Measurements from ENCODE around the gene APEH. TPM values are rescaled to one million over a fixed set of nuclear protein-coding genes. Genes with fewer than 3 reads are reported as not detected.

The APEH gene
- total RNA-seq, 1 donor from 2014 or later, result 105 TPM

- Mint-ChIP-seq H3K4me1 (ENCODE audit: unreplicated experiment) (peaks cover 10% of the 10 kb centered on the region), H3K27me3 (ENCODE audit: unreplicated experiment) (peaks cover 2% of the 10 kb centered on the region), H3K4me3 (ENCODE audit: unreplicated experiment) (no peak overlapping the region), H3K9me3 (ENCODE audit: unreplicated experiment) (no peaks in the 10 kb centered on the region), H3K27ac (ENCODE audit: unreplicated experiment) (no peak overlapping the region), H3K36me3 (ENCODE audit: unreplicated experiment) (no peaks in the 10 kb centered on the region)
- no peak for DNase-seq (ENCODE audit: extremely low spot score, unreplicated experiment)
- TF ChIP-seq CTCF (IDR thresholded peaks at IDR 0.05), result no peak
Measured at GRCh38 chr3:49649576-49649975, 24.6 kb upstream of the APEH start.

GRCh38 chr3:49650177-49650576 lies 24.0 kb upstream of the APEH start:
- H3K27me3 Mint-ChIP-seq (ENCODE audit: unreplicated experiment), result peaks cover 2% of the 10 kb centered on the region
- H3K4me1 Mint-ChIP-seq (ENCODE audit: unreplicated experiment), result peaks cover 10% of the 10 kb centered on the region
- no peak for DNase-seq (ENCODE audit: extremely low spot score, unreplicated experiment)
- no peaks in the 10 kb centered on the region for H3K9me3 Mint-ChIP-seq (ENCODE audit: unreplicated experiment)
- no peaks in the 10 kb centered on the region for H3K36me3 Mint-ChIP-seq (ENCODE audit: unreplicated experiment)
- H3K27ac Mint-ChIP-seq (ENCODE audit: unreplicated experiment), result no peak overlapping the region
- H3K4me3 Mint-ChIP-seq (ENCODE audit: unreplicated experiment), result no peak overlapping the region
- no peak for TF ChIP-seq CTCF (IDR thresholded peaks at IDR 0.05)

GRCh38 chr3:49650637-49651036 lies 23.5 kb upstream of the APEH start:
- Mint-ChIP-seq H3K36me3 (ENCODE audit: unreplicated experiment) (no peaks in the 10 kb centered on the region), H3K4me1 (ENCODE audit: unreplicated experiment) (peaks cover 10% of the 10 kb centered on the region), H3K9me3 (ENCODE audit: unreplicated experiment) (no peaks in the 10 kb centered on the region), H3K27me3 (ENCODE audit: unreplicated experiment) (no peaks in the 10 kb centered on the region), H3K4me3 (ENCODE audit: unreplicated experiment) (no peak overlapping the region), H3K27ac (ENCODE audit: unreplicated experiment) (no peak overlapping the region)
- no peak for DNase-seq (ENCODE audit: extremely low spot score, unreplicated experiment)
- no peak for TF ChIP-seq CTCF (IDR thresholded peaks at IDR 0.05)

GRCh38 chr3:49652218-49652902 lies 21.8 kb upstream of the APEH start:
- Mint-ChIP-seq H3K27ac (ENCODE audit: unreplicated experiment) (no peak overlapping the region), H3K4me3 (ENCODE audit: unreplicated experiment) (no peak overlapping the region), H3K36me3 (ENCODE audit: unreplicated experiment) (no peaks in the 10 kb centered on the region), H3K9me3 (ENCODE audit: unreplicated experiment) (no peaks in the 10 kb centered on the region), H3K27me3 (ENCODE audit: unreplicated experiment) (no peaks in the 10 kb centered on the region), H3K4me1 (ENCODE audit: unreplicated experiment) (peaks cover 9% of the 10 kb centered on the region)
- no peak for DNase-seq (ENCODE audit: extremely low spot score, unreplicated experiment)
- TF ChIP-seq CTCF (IDR thresholded peaks at IDR 0.05), result no peak

- TF ChIP-seq CTCF (IDR thresholded peaks at IDR 0.05), result no peak
- DNase-seq (ENCODE audit: extremely low spot score, unreplicated experiment), result no peak
- no peaks in the 10 kb centered on the region for H3K36me3 Mint-ChIP-seq (ENCODE audit: unreplicated experiment)
- H3K4me3 Mint-ChIP-seq (ENCODE audit: unreplicated experiment), result no peak overlapping the region
- no peak overlapping the region for H3K27ac Mint-ChIP-seq (ENCODE audit: unreplicated experiment)
- H3K27me3 Mint-ChIP-seq (ENCODE audit: unreplicated experiment), result no peaks in the 10 kb centered on the region
- H3K4me1 Mint-ChIP-seq (ENCODE audit: unreplicated experiment), result peaks cover 4% of the 10 kb centered on the region
- no peaks in the 10 kb centered on the region for H3K9me3 Mint-ChIP-seq (ENCODE audit: unreplicated experiment)
Measured at GRCh38 chr3:49652903-49653415, 21.2 kb upstream of the APEH start.

Measured in osteocyte (in vitro differentiated cells).